Neural cell (in vitro differentiated cells): ENCODE measurements around the gene RWDD2A.

Experiments
- CTCF ChIP-seq: fragments of 450-650 bp; IDR thresholded peaks from 2 replicates; pipeline ENCODE4 v1.5.1; 2014; ENCODE audit warnings: antibody characterized with exemption, mild to moderate bottlenecking, moderate library complexity; ENCODE audit not compliant: poor library complexity, severe bottlenecking
- EP300 ChIP-seq: fragments of 450-650 bp; conservative IDR thresholded peaks from 2 replicates; pipeline ENCODE4 v1.6.1; 2014; ENCODE audit warnings: antibody characterized with exemption, mild to moderate bottlenecking, moderate library complexity; ENCODE audit not compliant: poor library complexity, severe bottlenecking
- MXI1 ChIP-seq: fragments of 450-650 bp; conservative IDR thresholded peaks from 2 replicates; pipeline ENCODE4 v1.6.1; 2014; ENCODE audit warnings: antibody characterized with exemption, mild to moderate bottlenecking; ENCODE audit not compliant: poor library complexity, severe bottlenecking
- POLR2AphosphoS5 ChIP-seq: IDR thresholded peaks from 2 replicates; pipeline ENCODE4 v1.6.1; 2012
- REST ChIP-seq: IDR thresholded peaks from 2 replicates; pipeline ENCODE4 v1.6.1; 2012; ENCODE audit warnings: borderline replicate concordance
- TAF1 ChIP-seq: IDR thresholded peaks from 2 replicates; pipeline ENCODE4 v1.6.1; 2012; ENCODE audit warnings: low read depth

GRCh38 chr6:83182114-83182513 is 11.0 kb upstream of the RWDD2A start:
- TF ChIP-seq CTCF (no peak), MXI1 (no peak), TAF1 (no peak), EP300 (no peak), REST (no peak), POLR2AphosphoS5 (no peak)
